GM12801 (cell line): Measurements from ENCODE around the gene GDA.

ENCODE experiments used
- CTCF ChIP-seq: IDR thresholded peaks from one replicate; pipeline ENCODE4 v1.5.1; 2011; ENCODE audit warnings: control low read depth; ENCODE audit not compliant: insufficient read length; ENCODE audit errors: extremely low read depth

The GDA gene

GRCh38 chr9:72139226-72139625, 10.0 kb upstream of the GDA start:
- no peak for TF ChIP-seq CTCF

- TF ChIP-seq CTCF: no peak
Observed at GRCh38 chr9:72140586-72140985, 8.7 kb upstream of the GDA start.

- no peak for TF ChIP-seq CTCF
Observed at GRCh38 chr9:72141484-72141883, 7.8 kb upstream of the GDA start.

- TF ChIP-seq CTCF: no peak
Observed at GRCh38 chr9:72144756-72145492, 4.3 kb upstream of the GDA start.

GRCh38 chr9:72145733-72146505, 3.3 kb upstream of the GDA start:
- no peak for TF ChIP-seq CTCF

GRCh38 chr9:72147676-72148075, 1.6 kb upstream of the GDA start:
- TF ChIP-seq CTCF: no peak

- TF ChIP-seq CTCF: no peak
Observed at GRCh38 chr9:72150127-72150526, 887 bp downstream of the GDA start.
